Activated CD4-positive, alpha-beta T cell treated with anti-CD3 and anti-CD28 coated beads, Interleukin-2, amount 50 U/mL, for 1 hour (primary cell): Measurements from ENCODE around the gene RHOA.

Experiments used
- DNase-seq: peaks from one replicate; pipeline ENCODE4 v3.0.0-alpha.2; 2020

Gene RHOA

DNA sequence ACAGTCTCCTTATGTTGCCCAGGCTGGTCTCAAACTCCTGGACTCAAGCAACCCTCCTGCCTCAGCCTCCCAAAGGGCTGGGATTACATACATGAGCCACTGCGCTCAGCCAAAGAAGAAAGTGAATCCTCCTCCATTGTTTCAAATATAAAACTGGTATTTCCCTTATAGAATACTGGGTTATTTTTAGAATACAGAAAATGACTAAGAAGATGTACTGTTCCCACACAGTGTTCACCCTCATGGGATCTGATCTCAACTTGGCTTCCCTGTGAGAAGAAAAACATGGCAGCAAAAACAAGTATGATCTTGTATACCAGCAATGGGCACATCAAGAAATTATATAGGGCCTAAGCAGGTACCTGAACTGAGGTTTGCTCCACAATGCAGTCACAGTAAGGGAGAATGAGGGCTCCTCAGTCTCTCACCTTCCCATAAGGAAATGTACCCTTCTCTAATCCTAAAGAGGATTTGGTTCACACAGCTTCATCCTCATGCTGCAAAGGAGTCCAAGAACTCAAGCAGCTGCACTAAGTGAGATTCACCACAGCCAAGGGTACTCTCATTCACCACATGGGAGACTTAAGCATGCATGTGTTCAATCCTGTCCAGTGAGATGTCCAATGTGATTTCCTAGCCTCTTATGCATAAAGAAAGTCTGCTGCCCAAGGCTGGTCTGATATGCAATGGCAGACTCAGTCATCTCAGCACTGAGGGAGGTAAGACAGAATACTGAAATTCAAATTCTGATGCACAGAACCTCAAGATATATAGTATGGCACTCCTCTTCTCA lies 97.7 kb downstream of the RHOA start:
- DNase-seq = no peak

DNA sequence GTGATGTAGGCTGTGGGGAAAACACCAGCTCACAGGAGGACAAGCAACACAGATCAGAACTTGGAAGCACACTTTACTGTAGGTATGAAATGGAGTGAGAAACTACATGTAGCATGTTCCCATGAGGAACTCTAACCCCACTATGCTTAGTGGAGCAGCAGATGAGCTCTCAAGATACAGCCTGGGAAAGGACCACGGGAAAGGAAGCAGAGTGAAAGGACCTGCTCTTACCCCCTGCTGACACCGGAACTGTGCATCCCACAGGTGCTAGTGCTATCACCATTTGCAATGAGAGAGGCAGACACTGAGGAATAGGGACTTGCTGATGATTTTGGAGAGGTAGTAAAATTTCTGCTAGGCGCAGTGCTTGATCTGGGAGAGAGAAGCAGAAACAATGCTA lies 100.5 kb downstream of the RHOA start:
- DNase-seq = no peak

DNA sequence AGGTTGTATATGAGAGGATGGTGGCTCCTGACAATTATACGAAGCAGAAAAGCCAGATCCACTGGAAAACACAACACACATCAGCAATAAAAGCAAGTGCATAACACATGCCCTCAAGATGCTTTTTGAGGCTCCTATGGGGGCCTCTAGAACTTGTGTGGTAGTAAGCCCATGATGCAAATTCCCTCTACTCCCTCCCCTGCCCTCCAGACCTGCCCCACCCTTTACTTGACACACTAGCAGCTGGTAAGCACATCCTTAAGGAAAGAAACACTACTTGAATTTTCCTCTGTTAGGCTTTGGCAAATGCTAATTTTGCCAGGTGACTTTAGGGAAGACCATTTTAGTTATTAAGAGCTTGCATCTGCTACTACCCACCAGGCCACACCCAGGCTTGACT lies 101.1 kb downstream of the RHOA start:
- no peak for DNase-seq
